Midbrain (tissue), 1 donor: ENCODE data around the gene OR5AK2.
"Not testable (repeated sequence)": the region's sequence is repeated elsewhere in the genome, so short reads cannot be mapped to it uniquely, and the experiment has no call there.

Source experiments
- DNase-seq: peaks from one replicate; lab custom pipeline; 2025; lab: John Stamatoyannopoulos, UW

OR5AK2 gene

GRCh38 chr11:56988614-56989013 is at the start of gene OR5AK2:
Gene OR5AK2 (plus strand): TSS chr11:56988914. CDS start chr11:56988914, 0 bp downstream.
- DNase-seq = no peak

GRCh38 chr11:56945526-56945925 is 43.2 kb upstream of the OR5AK2 start:
- DNase-seq = not testable (repeated sequence)

GRCh38 chr11:56948991-56949515 is 39.7 kb upstream of the OR5AK2 start:
- no peak for DNase-seq

GRCh38 chr11:56950510-56950909 is 38.2 kb upstream of the OR5AK2 start:
- no peak for DNase-seq

- DNase-seq = not testable (repeated sequence)
These were observed 34.8 kb upstream of the OR5AK2 start for GRCh38 chr11:56953907-56954306.

- no peak for DNase-seq
These were observed 27.1 kb upstream of the OR5AK2 start for GRCh38 chr11:56961609-56962008.

GRCh38 chr11:56967726-56968125 is 21.0 kb upstream of the OR5AK2 start:
- DNase-seq = no peak

GRCh38 chr11:56968524-56968923 is 20.2 kb upstream of the OR5AK2 start:
- no peak for DNase-seq

GRCh38 chr11:56977314-56977713 is 11.4 kb upstream of the OR5AK2 start:
- DNase-seq = no peak

GRCh38 chr11:56990702-56991101 is 2.0 kb downstream of the OR5AK2 start:
- no peak for DNase-seq

- DNase-seq = no peak
These were observed 5.8 kb downstream of the OR5AK2 start for GRCh38 chr11:56994532-56994931.

- no peak for DNase-seq
These were observed 13.1 kb downstream of the OR5AK2 start for GRCh38 chr11:57001674-57002401.

GRCh38 chr11:57008373-57008772 is 19.7 kb downstream of the OR5AK2 start:
- no peak for DNase-seq

GRCh38 chr11:57015679-57016078 is 27.0 kb downstream of the OR5AK2 start:
- DNase-seq = no peak

GRCh38 chr11:57031556-57031955 is 42.8 kb downstream of the OR5AK2 start:
- no peak for DNase-seq
